Upper lobe of left lung (tissue), 4 donors: ENCODE data around the gene SLC35C1.

Source experiments
- CTCF ChIP-seq, 6 experiments: fragments of 450-650 bp in 4 of 6; fragments of 200-600 bp in 2 of 6; sonication (generic) in 2 of 6; IDR thresholded peaks; one replicate each; pipeline ENCODE4 v1.5.1; 2016 to 2019; ENCODE audit warnings: antibody characterized with exemption in 6 of 6
- EP300 ChIP-seq, 4 donors: sonication (generic); formaldehyde crosslinking; IDR thresholded peaks; one replicate each; pipeline ENCODE4 v1.5.1; 2017; ENCODE audit warnings: antibody characterized with exemption in 4 of 4, control low read depth in 2 of 4
- POLR2A ChIP-seq, 4 donors: fragments of 450-650 bp; IDR thresholded peaks; one replicate each; pipeline ENCODE4 v1.5.1; 2016 to 2017; ENCODE audit warnings: antibody characterized with exemption in 4 of 4, mild to moderate bottlenecking in 2 of 4
- POLR2AphosphoS5 ChIP-seq, 2 donors: sonication (generic); formaldehyde crosslinking; IDR thresholded peaks; one replicate each; pipeline ENCODE4 v1.5.1; 2017; ENCODE audit warnings: antibody characterized with exemption in 2 of 2

- TF ChIP-seq POLR2A (IDR thresholded peaks at IDR 0.05) = no peak
- no peak for TF ChIP-seq CTCF (IDR thresholded peaks at IDR 0.05)
- TF ChIP-seq EP300 (IDR thresholded peaks at IDR 0.05) = no peak
- no peak for TF ChIP-seq POLR2AphosphoS5 (IDR thresholded peaks at IDR 0.05)
Observed at GRCh38 chr11:45817191-45817590, 12.2 kb downstream of the SLC35C1 start.
